ENCODE data around the gene C3orf80.

DNA sequence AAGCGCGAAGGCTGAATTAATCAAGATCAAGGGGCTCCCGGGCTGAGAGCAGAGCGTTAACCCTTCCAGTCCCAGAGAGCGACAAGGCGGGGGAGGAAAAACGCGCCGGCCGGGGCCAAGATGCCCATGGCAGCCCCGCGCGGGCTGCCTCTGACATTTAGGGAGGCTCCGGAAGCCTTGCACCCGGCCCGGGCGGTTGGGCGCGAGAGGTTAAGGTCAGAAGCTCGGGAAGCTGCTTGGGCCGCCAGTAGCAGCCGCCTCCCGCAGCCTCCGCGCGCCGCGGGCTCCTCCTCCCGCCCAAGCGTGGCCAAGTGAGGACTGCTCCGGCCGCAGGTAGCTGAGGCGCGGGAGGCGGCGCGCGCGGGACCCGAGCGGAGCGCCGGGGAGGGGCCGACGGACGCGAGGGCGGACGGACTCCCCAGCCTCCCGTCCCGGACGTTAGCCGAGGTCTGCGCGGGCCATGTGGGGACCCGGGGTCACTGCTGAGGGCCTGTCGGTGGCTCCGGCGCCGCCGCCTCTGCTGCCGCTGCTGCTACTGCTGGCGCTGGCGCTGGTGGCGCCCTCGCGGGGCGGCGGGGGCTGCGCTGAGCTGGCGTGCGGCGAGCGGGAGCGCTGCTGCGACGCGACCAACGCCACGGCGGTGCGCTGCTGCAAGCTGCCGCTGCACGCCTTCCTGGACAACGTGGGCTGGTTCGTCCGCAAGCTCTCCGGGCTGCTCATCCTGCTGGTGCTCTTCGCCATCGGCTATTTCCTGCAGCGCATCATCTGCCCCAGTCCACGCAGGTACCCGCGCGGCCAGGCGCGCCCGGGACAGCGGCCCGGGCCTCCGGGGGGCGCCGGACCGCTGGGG is at the start of gene C3orf80:
- TF ChIP-seq, protein P1, sequence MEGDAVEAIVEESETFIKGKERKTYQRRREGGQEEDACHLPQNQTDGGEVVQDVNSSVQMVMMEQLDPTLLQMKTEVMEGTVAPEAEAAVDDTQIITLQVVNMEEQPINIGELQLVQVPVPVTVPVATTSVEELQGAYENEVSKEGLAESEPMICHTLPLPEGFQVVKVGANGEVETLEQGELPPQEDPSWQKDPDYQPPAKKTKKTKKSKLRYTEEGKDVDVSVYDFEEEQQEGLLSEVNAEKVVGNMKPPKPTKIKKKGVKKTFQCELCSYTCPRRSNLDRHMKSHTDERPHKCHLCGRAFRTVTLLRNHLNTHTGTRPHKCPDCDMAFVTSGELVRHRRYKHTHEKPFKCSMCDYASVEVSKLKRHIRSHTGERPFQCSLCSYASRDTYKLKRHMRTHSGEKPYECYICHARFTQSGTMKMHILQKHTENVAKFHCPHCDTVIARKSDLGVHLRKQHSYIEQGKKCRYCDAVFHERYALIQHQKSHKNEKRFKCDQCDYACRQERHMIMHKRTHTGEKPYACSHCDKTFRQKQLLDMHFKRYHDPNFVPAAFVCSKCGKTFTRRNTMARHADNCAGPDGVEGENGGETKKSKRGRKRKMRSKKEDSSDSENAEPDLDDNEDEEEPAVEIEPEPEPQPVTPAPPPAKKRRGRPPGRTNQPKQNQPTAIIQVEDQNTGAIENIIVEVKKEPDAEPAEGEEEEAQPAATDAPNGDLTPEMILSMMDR (IDR thresholded peaks at IDR 0.05): peak; percentile 26; the same call in 1 of the 2 replicates
- no peak for TF ChIP-seq TCF12 (IDR thresholded peaks at IDR 0.05)
- no peak for TF ChIP-seq TAF1 (IDR thresholded peaks at IDR 0.05; ENCODE audit: borderline replicate concordance, low read depth, low read length)
- TF ChIP-seq JUND (IDR thresholded peaks at IDR 0.05): no peak

All from SK-N-SH (cell line).